PC-9 (cell line): ENCODE results near the gene TTC17. TPM values are rescaled to one million over a fixed set of nuclear protein-coding genes. Genes with fewer than 3 reads are reported as not detected.

Source experiments
- BruUV-seq: library from RNA; stranded (reverse); fragments of 400-500 nt; replicated peaks from 2 replicates; lab custom pipeline; 2021; lab: Mats Ljungman, UMichigan
- CTCF ChIA-PET: fragments of 300-600 bp; sonication (Branson Sonifier 250); formaldehyde crosslinking; loops from one replicate; lab custom pipeline; 2022; ENCODE audit warnings: antibody characterized with exemption; lab: Charles Lee
- POLR2A ChIA-PET: fragments of 300-600 bp; sonication (Branson Sonifier 250); formaldehyde crosslinking; loops from one replicate; lab custom pipeline; 2022; ENCODE audit warnings: antibody characterized with exemption; ENCODE audit not compliant: unreplicated experiment; lab: Charles Lee
- DNase-seq, 2 experiments: peaks; one replicate each; pipeline versions ENCODE4 v3.0.0 to v3.0.0-alpha.2; 2015 to 2022; ENCODE audit warnings: mixed read lengths in 1 of 2
- H2AFZ ChIP-seq: fragments of 200-600 bp; sonication (generic); 2 replicates; pipeline ENCODE4 v1.8.1; 2017; ENCODE audit warnings: antibody characterized with exemption
- H3F3A ChIP-seq: fragments of 200-600 bp; sonication (generic); 2 replicates; pipeline ENCODE4 v1.8.1; 2017; ENCODE audit warnings: antibody characterized with exemption, mild to moderate bottlenecking, low read depth; ENCODE audit not compliant: insufficient read depth
- H3K27ac ChIP-seq: fragments of 200-600 bp; sonication (generic); 2 replicates; pipeline ENCODE4 v1.6.1; 2016; ENCODE audit warnings: mixed run types
- H3K27me3 ChIP-seq: fragments of 200-600 bp; sonication (generic); 2 replicates; pipeline ENCODE4 v1.6.1; 2016; ENCODE audit warnings: low read depth, mixed run types; ENCODE audit not compliant: insufficient read depth
- H3K36me3 ChIP-seq: fragments of 200-600 bp; sonication (generic); 2 replicates; pipeline ENCODE4 v1.6.1; 2016; ENCODE audit warnings: low read depth, mixed run types
- H3K4me1 ChIP-seq: fragments of 200-600 bp; sonication (generic); replicated peaks from 2 replicates; pipeline ENCODE4 v1.6.1; 2016; ENCODE audit warnings: mixed run types; ENCODE audit not compliant: insufficient read depth
- H3K4me2 ChIP-seq: fragments of 200-600 bp; sonication (generic); 2 replicates; pipeline ENCODE4 v1.6.1; 2017; ENCODE audit warnings: mixed run types
- H3K4me3 ChIP-seq: fragments of 200-600 bp; sonication (generic); 2 replicates; pipeline ENCODE4 v1.6.1; 2016; ENCODE audit warnings: mixed run types
- H3K79me2 ChIP-seq: fragments of 200-600 bp; sonication (generic); 2 replicates; pipeline ENCODE4 v1.6.1; 2017; ENCODE audit warnings: low read depth, mixed run types
- H3K9me2 ChIP-seq: fragments of 200-600 bp; sonication (generic); 2 replicates; pipeline ENCODE4 v1.8.1; 2017; ENCODE audit warnings: mild to moderate bottlenecking; ENCODE audit not compliant: insufficient read depth
- H3K9me3 ChIP-seq: fragments of 200-600 bp; sonication (generic); 2 replicates; pipeline ENCODE4 v1.8.1; 2016; ENCODE audit warnings: low read depth; ENCODE audit not compliant: insufficient read depth
- H4K20me1 ChIP-seq: fragments of 200-600 bp; sonication (generic); 2 replicates; pipeline ENCODE4 v1.8.1; 2017; ENCODE audit not compliant: insufficient read depth
- CTCF ChIP-seq: fragments of 200-600 bp; sonication (generic); conservative IDR thresholded peaks from 2 replicates; pipeline ENCODE4 v1.6.1; 2017; ENCODE audit warnings: mixed run types, antibody characterized with exemption, mild to moderate bottlenecking, moderate library complexity
- EZH2 ChIP-seq: fragments of 200-600 bp; sonication (generic); IDR thresholded peaks from 2 replicates; pipeline ENCODE4 v1.8.0; 2017; ENCODE audit warnings: antibody characterized with exemption, low read depth
- intact Hi-C: fragments of 100-400 bp; cut with micrococcal nuclease; formaldehyde crosslinking; loops from one replicate; pipeline ENCODE4 v1.10.0; 2022; ENCODE audit not compliant: unreplicated experiment
- total RNA-seq: library from RNA; stranded (reverse); gene quantifications from 2 replicates; pipeline ENCODE4 v1.2.3, GENCODE V29; 2021

Gene TTC17
- total RNA-seq, 1 experiment from 2014 or later: 81.0 TPM

- no peaks in the 10 kb centered on the region for H3K4me1 ChIP-seq
- no peak overlapping the region for H3K4me2 ChIP-seq
- no peak overlapping the region for H2AFZ ChIP-seq
- H3K27ac ChIP-seq: no peak overlapping the region
- BruUV-seq: no TSS peak
- H3K79me2 ChIP-seq: no peaks in the 10 kb centered on the region
- no peaks in the 10 kb centered on the region for H4K20me1 ChIP-seq
- H3K9me2 ChIP-seq: no peaks in the 10 kb centered on the region
- ChIA-PET POLR2A (no interaction called here), CTCF (no interaction called here)
- intact Hi-C loops: no loop called here
- H3K27me3 ChIP-seq: peaks cover 95% of the 10 kb centered on the region
- no peak overlapping the region for H3K4me3 ChIP-seq
- TF ChIP-seq EZH2 (no peak), CTCF (no peak)
- no peaks in the 10 kb centered on the region for H3K9me3 ChIP-seq
- no peaks in the 10 kb centered on the region for H3K36me3 ChIP-seq
- no peaks in the 10 kb centered on the region for H3F3A ChIP-seq
- no peak for DNase-seq
These were observed 179.3 kb downstream of the TTC17 start for GRCh38 chr11:43537833-43538615.

- CTCF ChIA-PET: no interaction called here
- H4K20me1 ChIP-seq: no peaks in the 10 kb centered on the region
These were observed 183.3 kb downstream of the TTC17 start for GRCh38 chr11:43541993-43542392.

More at GRCh38 chr11:43541993-43542392, 183.3 kb downstream of the TTC17 start:
- TF ChIP-seq CTCF (no peak), EZH2 (no peak)
- DNase-seq: no peak
- H3K27me3 ChIP-seq: peaks cover 94% of the 10 kb centered on the region
- H3K9me3 ChIP-seq: no peaks in the 10 kb centered on the region
- POLR2A ChIA-PET: no interaction called here
- no peak overlapping the region for H3K27ac ChIP-seq
- intact Hi-C loops: no loop called here
- H3K4me2 ChIP-seq: no peak overlapping the region
- H3K4me3 ChIP-seq: no peak overlapping the region
- no TSS peak for BruUV-seq
- no peaks in the 10 kb centered on the region for H3K79me2 ChIP-seq
- no peak overlapping the region for H2AFZ ChIP-seq
- no peaks in the 10 kb centered on the region for H3K4me1 ChIP-seq
- no peaks in the 10 kb centered on the region for H3F3A ChIP-seq
- H3K9me2 ChIP-seq: no peaks in the 10 kb centered on the region
- no peaks in the 10 kb centered on the region for H3K36me3 ChIP-seq
